ENCODE data around the gene COBL. TPM values are rescaled to one million over a fixed set of nuclear protein-coding genes. Genes with fewer than 3 reads are reported as not detected.

COBL gene
- total and polyA plus RNA-seq, 10 of the 15 experiments (the other 5 are each of a cell fraction or from before 2014, with no cell fraction given) = 0.21 TPM; not detected in 9

- DNase-seq (ENCODE audit: low read depth, low spot score) = no peak
- H2AFZ ChIP-seq (ENCODE audit: control insufficient read depth, low read depth, low read length) = no peak overlapping the region
- H3K4me1 ChIP-seq (ENCODE audit: control insufficient read depth, insufficient read depth, low read length) = no peaks in the 10 kb centered on the region
- TF ChIP-seq PKNOX1 (IDR thresholded peaks at IDR 0.05) = no peak
- TF ChIP-seq BCLAF1 (IDR thresholded peaks at IDR 0.05) = no peak
- no peak for TF ChIP-seq RAD51 (IDR thresholded peaks at IDR 0.05)
- no peak for TF ChIP-seq SRF (IDR thresholded peaks at IDR 0.05; ENCODE audit: low read depth in 2 of 2, low read length in 2 of 2)
- TF ChIP-seq BHLHE40 (IDR thresholded peaks at IDR 0.05; ENCODE audit: borderline replicate concordance in 1 of 2, low read depth in 2 of 2, low read length in 1 of 2) = no peak
- TF ChIP-seq ZNF207 (IDR thresholded peaks at IDR 0.05; ENCODE audit: borderline replicate concordance) = no peak
- TF ChIP-seq MEF2B (IDR thresholded peaks at IDR 0.05; ENCODE audit: partially characterized antibody, poor library complexity, severe bottlenecking) = no peak
- no peak for TF ChIP-seq REST (IDR thresholded peaks at IDR 0.05; ENCODE audit: low read depth, low read length)
- TF ChIP-seq CBX3 (IDR thresholded peaks at IDR 0.05; ENCODE audit: borderline replicate concordance, low read depth) = no peak
- TF ChIP-seq HSF1 (IDR thresholded peaks at IDR 0.05; ENCODE audit: low read depth, low read length) = no peak
- no peak for TF ChIP-seq TCF3 (IDR thresholded peaks at IDR 0.05; ENCODE audit: borderline replicate concordance, insufficient read depth, low read depth, low read length)
- SMC1A ChIA-PET (ENCODE audit: uncharacterized antibody, unreplicated experiment) = no interaction called here
- H3K27ac ChIP-seq (ENCODE audit: control insufficient read depth, insufficient read depth) = no peak overlapping the region
- no peaks in the 10 kb centered on the region for H4K20me1 ChIP-seq (ENCODE audit: control insufficient read depth, insufficient read depth)
- H3K4me3 ChIP-seq = no peak overlapping the region
- H3K9me3 ChIP-seq (replicated peaks; ENCODE audit: control insufficient read depth, insufficient read depth, low read length) = no peaks in the 10 kb centered on the region
- no peak overlapping the region for H3K4me2 ChIP-seq (ENCODE audit: control insufficient read depth, insufficient read depth)
- no peaks in the 10 kb centered on the region for H3K27me3 ChIP-seq (replicated peaks in 1 of 2; ENCODE audit: control insufficient read depth in 2 of 2, insufficient read depth in 2 of 2, low read length in 1 of 2)
- 78% methylated on average over 8 of the region's 8 CpGs for WGBS (ENCODE audit: insufficient coverage, insufficient replicate concordance, low lambda C conversion rate, missing lambda C conversion rate)
- no peak for FAIRE-seq
- H3K9ac ChIP-seq (ENCODE audit: control insufficient read depth, insufficient read depth, low read length) = no peak overlapping the region
- no peaks in the 10 kb centered on the region for H3K79me2 ChIP-seq (ENCODE audit: control insufficient read depth, insufficient read depth, low read length)
- RAD21 ChIA-PET (ENCODE audit: unreplicated experiment) = no interaction called here
- BruUV-seq (replicated peaks) = no TSS peak
- H3K36me3 ChIP-seq (ENCODE audit: control insufficient read depth in 2 of 2, insufficient read depth in 2 of 2, low read length in 1 of 2) = no peaks in the 10 kb centered on the region
- no peak for ATAC-seq
- in situ Hi-C loops (cut with MboI) = no loop called here
- CTCF ChIA-PET = no interaction called here
- intact Hi-C loops (cut with micrococcal nuclease; ENCODE audit: unreplicated experiment) = loop anchor here (5.0 kb wide), 1 partner anchor 69 kb away; no protein-coding TSS in a partner anchor
- POLR2A ChIA-PET = no interaction called here
Observed at GRCh38 chr7:51073171-51073570, 243.4 kb downstream of the COBL start.

Data from GM12878 (cell line).